Smooth muscle cell (in vitro differentiated cells): Measurements from ENCODE around the gene ATF5. TPM values are rescaled to one million over a fixed set of nuclear protein-coding genes. Genes with fewer than 3 reads are reported as not detected.

Source experiments
- DNase-seq: peaks from one replicate; lab custom pipeline; 2025; ENCODE audit not compliant: unreplicated experiment; lab: John Stamatoyannopoulos, UW
- H2AFZ ChIP-seq: fragments of 200-600 bp; sonication (generic); 2 replicates; pipeline ENCODE4 v1.6.0; 2016; ENCODE audit warnings: antibody characterized with exemption, low read depth, mild to moderate bottlenecking
- H3F3A ChIP-seq: fragments of 200-600 bp; sonication (generic); 2 replicates; pipeline ENCODE4 v1.6.0; 2017; ENCODE audit warnings: antibody characterized with exemption, low read depth
- H3K27ac ChIP-seq: fragments of 200-600 bp; sonication (generic); 2 replicates; pipeline ENCODE4 v1.5.1; 2016; ENCODE audit warnings: low read depth, mild to moderate bottlenecking
- H3K27me3 ChIP-seq: fragments of 200-600 bp; sonication (generic); 2 replicates; pipeline ENCODE4 v1.6.1; 2016; ENCODE audit warnings: low read depth, mild to moderate bottlenecking
- H3K36me3 ChIP-seq: fragments of 200-600 bp; sonication (generic); 2 replicates; pipeline ENCODE4 v1.5.1; 2016; ENCODE audit warnings: low read depth
- H3K4me1 ChIP-seq: fragments of 200-600 bp; sonication (generic); 2 replicates; pipeline ENCODE4 v1.5.1; 2016; ENCODE audit warnings: low read depth
- H3K4me2 ChIP-seq: fragments of 200-600 bp; sonication (generic); 2 replicates; pipeline ENCODE4 v1.6.0; 2016; ENCODE audit warnings: mild to moderate bottlenecking
- H3K4me3 ChIP-seq: fragments of 200-600 bp; sonication (generic); 2 replicates; pipeline ENCODE4 v1.5.1; 2016; ENCODE audit warnings: mild to moderate bottlenecking
- H3K79me2 ChIP-seq: fragments of 200-600 bp; sonication (generic); 2 replicates; pipeline ENCODE4 v1.6.0; 2016; ENCODE audit warnings: low read depth, mild to moderate bottlenecking
- H3K9ac ChIP-seq: fragments of 200-600 bp; sonication (generic); 2 replicates; pipeline ENCODE4 v1.6.0; 2016; ENCODE audit warnings: low read depth
- H3K9me3 ChIP-seq: fragments of 200-600 bp; sonication (generic); replicated peaks from 2 replicates; pipeline ENCODE4 v1.5.1; 2016; ENCODE audit warnings: low read depth
- H4K20me1 ChIP-seq: fragments of 200-600 bp; sonication (generic); 2 replicates; pipeline ENCODE4 v1.6.0; 2016; ENCODE audit warnings: low read depth
- CTCF ChIP-seq: fragments of 200-600 bp; sonication (generic); IDR thresholded peaks from 2 replicates; pipeline ENCODE4 v1.5.1; 2017; ENCODE audit warnings: borderline replicate concordance, mild to moderate bottlenecking, antibody characterized with exemption; ENCODE audit not compliant: insufficient read depth, poor library complexity, severe bottlenecking
- WGBS: methylation state at CpG from one replicate; pipeline ENCODE4 v1.1.7; 2016; ENCODE audit warnings: low lambda C conversion rate; 5-methylcytosine and 5-hydroxymethylcytosine counted together
- polyA plus RNA-seq: library from polyadenylated mRNA; unstranded; fragments of >200 nt; fragmentation: Nextera tagmentation; extraction: Ambion mirVana; gene quantifications from 2 replicates; pipeline ENCODE4 v1.2.1, GENCODE V29; 2016
- total RNA-seq: library from RNA; depleted of rRNA; stranded (reverse); fragments of >200 nt; gene quantifications from 2 replicates; pipeline ENCODE4 v1.2.3, GENCODE V29; 2014

Gene ATF5
- total and polyA plus RNA-seq, 2 experiments from 2014 or later = 5.0 to 10.1 TPM

GRCh38 chr19:49949742-49950589, 21.0 kb downstream of the ATF5 start:
- Histone ChIP-seq H3K9ac (no peak overlapping the region), H3K4me2 (no peak overlapping the region), H3K27me3 (no peaks in the 10 kb centered on the region), H3K9me3 (no peaks in the 10 kb centered on the region), H3K79me2 (no peaks in the 10 kb centered on the region), H2AFZ (no peak overlapping the region), H3K36me3 (no peaks in the 10 kb centered on the region), H3K27ac (no peak overlapping the region), H4K20me1 (no peaks in the 10 kb centered on the region), H3K4me1 (no peaks in the 10 kb centered on the region), H3K4me3 (no peak overlapping the region), H3F3A (no peaks in the 10 kb centered on the region)
- no peak for DNase-seq
- WGBS = 84% methylated on average over 11 of the region's 11 CpGs
- TF ChIP-seq CTCF = no peak

GRCh38 chr19:49950590-49950948, 21.6 kb downstream of the ATF5 start:
- Histone ChIP-seq H3K4me2 (no peak overlapping the region), H3K4me1 (no peaks in the 10 kb centered on the region), H3K9ac (no peak overlapping the region), H3K27me3 (no peaks in the 10 kb centered on the region), H3K27ac (no peak overlapping the region), H3F3A (no peaks in the 10 kb centered on the region), H3K79me2 (no peaks in the 10 kb centered on the region), H4K20me1 (no peaks in the 10 kb centered on the region), H3K4me3 (no peak overlapping the region), H2AFZ (no peak overlapping the region), H3K9me3 (no peaks in the 10 kb centered on the region), H3K36me3 (no peaks in the 10 kb centered on the region)
- WGBS = 91% methylated on average over 5 of the region's 5 CpGs
- DNase-seq = no peak
- no peak for TF ChIP-seq CTCF

- no peak for TF ChIP-seq CTCF
- no peaks in the 10 kb centered on the region for H3K4me1 ChIP-seq
- WGBS = 91% methylated on average over 13 of the region's 13 CpGs
- no peaks in the 10 kb centered on the region for H3K36me3 ChIP-seq
- no peaks in the 10 kb centered on the region for H4K20me1 ChIP-seq
- no peak overlapping the region for H2AFZ ChIP-seq
- no peak overlapping the region for H3K9ac ChIP-seq
- no peaks in the 10 kb centered on the region for H3K79me2 ChIP-seq
- DNase-seq = no peak
- H3K4me2 ChIP-seq = no peak overlapping the region
- H3K4me3 ChIP-seq = no peak overlapping the region
- H3K9me3 ChIP-seq = no peaks in the 10 kb centered on the region
- no peak overlapping the region for H3K27ac ChIP-seq
- H3F3A ChIP-seq = no peaks in the 10 kb centered on the region
- no peaks in the 10 kb centered on the region for H3K27me3 ChIP-seq
These were observed 22.0 kb downstream of the ATF5 start for GRCh38 chr19:49950956-49951526.
